Stimulated activated CD8-positive, alpha-beta memory T cell treated with anti-CD3 and anti-CD28 coated beads, Interleukin-15, amount 100 ng/mL, for 48 hours (primary cell): ENCODE measurements around the gene REXO4.

Experiments
- DNase-seq, 2 donors: peaks; one replicate each; pipeline ENCODE4 v3.0.0-alpha.2; 2020; ENCODE audit warnings: low read depth in 2 of 2

The REXO4 gene

GRCh38 chr9:133449760-133450159, 31.9 kb upstream of the REXO4 start:
- DNase-seq, result no peak

GRCh38 chr9:133448487-133448972, 30.7 kb upstream of the REXO4 start:
- DNase-seq, result no peak

- DNase-seq, result no peak
Observed at GRCh38 chr9:133445293-133445969, 27.6 kb upstream of the REXO4 start.

- no peak for DNase-seq
Observed at GRCh38 chr9:133443982-133444381, 26.2 kb upstream of the REXO4 start.

- DNase-seq, result no peak
Observed at GRCh38 chr9:133443248-133443647, 25.4 kb upstream of the REXO4 start.

GRCh38 chr9:133441571-133441970, 23.8 kb upstream of the REXO4 start:
- no peak for DNase-seq

GRCh38 chr9:133440874-133441273, 23.1 kb upstream of the REXO4 start:
- no peak for DNase-seq

- DNase-seq, result no peak
Observed at GRCh38 chr9:133439337-133439736, 21.5 kb upstream of the REXO4 start.

GRCh38 chr9:133437753-133438531, 20.1 kb upstream of the REXO4 start:
- DNase-seq, result no peak

- no peak for DNase-seq
Observed at GRCh38 chr9:133436681-133437080, 18.9 kb upstream of the REXO4 start.

- no peak for DNase-seq
Observed at GRCh38 chr9:133433351-133433843, 15.6 kb upstream of the REXO4 start.

- no peak for DNase-seq
Observed at GRCh38 chr9:133430244-133430643, 12.4 kb upstream of the REXO4 start.

- DNase-seq, result no peak
Observed at GRCh38 chr9:133429641-133430161, 11.9 kb upstream of the REXO4 start.

GRCh38 chr9:133429214-133429613, 11.4 kb upstream of the REXO4 start:
- DNase-seq, result no peak

- no peak for DNase-seq
Observed at GRCh38 chr9:133428617-133429101, 10.8 kb upstream of the REXO4 start.

GRCh38 chr9:133427658-133428348, 10.0 kb upstream of the REXO4 start:
- no peak for DNase-seq

GRCh38 chr9:133426011-133426410, 8.2 kb upstream of the REXO4 start:
- no peak for DNase-seq

- no peak for DNase-seq
Observed at GRCh38 chr9:133425049-133425632, 7.3 kb upstream of the REXO4 start.

- no peak for DNase-seq
Observed at GRCh38 chr9:133424187-133424586, 6.4 kb upstream of the REXO4 start.

GRCh38 chr9:133423216-133423615, 5.4 kb upstream of the REXO4 start:
- DNase-seq, result no peak
